HS-27A (cell line): ENCODE measurements around the gene MEX3D.

ENCODE experiments used
- DNase-seq: peaks from one replicate; pipeline ENCODE4 v3.0.0-alpha.2; 2012; ENCODE audit warnings: low read depth, missing footprints

Gene MEX3D

DNA sequence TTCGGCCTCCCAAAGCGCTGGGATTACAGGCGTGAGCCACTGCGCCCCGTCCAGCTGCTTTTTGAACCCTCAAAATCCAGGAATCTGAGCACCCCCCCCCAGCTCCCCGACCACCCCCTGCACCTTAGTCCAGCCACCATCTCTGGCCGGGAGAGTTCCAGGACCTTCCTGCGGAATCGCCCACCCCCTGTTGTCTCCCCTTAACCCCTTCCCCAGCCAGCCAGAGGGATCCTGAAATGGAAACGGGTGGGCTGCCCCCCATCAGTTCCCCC lies 25.3 kb upstream of the MEX3D start:
- DNase-seq = no peak

DNA sequence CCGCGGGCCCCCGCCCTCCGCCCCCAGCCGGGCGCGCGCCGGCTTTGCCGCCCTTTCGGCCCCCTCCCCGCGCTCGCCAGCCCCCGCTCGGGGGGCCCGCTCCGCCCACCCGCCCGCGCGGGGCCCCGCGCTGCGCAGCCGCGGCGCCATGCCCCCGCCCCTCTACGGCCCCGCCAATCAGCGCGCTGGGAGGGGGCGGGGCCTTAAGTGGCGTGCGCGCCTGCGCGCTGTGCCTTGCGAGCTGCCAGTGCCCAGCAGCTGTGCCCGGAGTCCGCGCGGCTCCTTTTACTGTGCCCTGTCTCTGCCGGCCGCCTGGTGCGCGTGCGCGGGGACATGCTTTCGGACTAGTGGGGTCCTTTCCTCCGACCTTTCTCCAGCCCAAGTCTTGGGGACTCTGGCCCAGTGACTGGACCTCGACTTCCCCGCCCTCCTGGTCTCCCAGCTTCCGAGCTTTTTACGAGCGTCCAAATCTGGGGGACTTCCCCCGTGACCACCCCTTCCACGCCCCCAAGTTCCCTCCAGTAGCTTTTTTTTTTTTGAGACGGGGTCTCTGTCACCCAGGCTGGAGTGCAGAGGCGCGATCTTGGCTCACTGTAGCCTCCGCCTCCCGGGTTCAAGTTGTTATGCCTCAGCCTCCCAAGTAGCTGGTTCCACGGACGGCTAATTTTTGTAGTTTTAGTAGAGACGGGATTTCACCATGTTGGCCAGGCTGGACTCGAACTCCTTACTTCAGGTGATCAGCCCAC lies 24.8 kb upstream of the MEX3D start, which contains the start of gene MBD3:
MBD3 (minus strand) TSS at position 111 of the 746 bp plus-strand sequence. CDS start 234 bp downstream, outside the sequence.
- peak; percentile 58 for DNase-seq

DNA sequence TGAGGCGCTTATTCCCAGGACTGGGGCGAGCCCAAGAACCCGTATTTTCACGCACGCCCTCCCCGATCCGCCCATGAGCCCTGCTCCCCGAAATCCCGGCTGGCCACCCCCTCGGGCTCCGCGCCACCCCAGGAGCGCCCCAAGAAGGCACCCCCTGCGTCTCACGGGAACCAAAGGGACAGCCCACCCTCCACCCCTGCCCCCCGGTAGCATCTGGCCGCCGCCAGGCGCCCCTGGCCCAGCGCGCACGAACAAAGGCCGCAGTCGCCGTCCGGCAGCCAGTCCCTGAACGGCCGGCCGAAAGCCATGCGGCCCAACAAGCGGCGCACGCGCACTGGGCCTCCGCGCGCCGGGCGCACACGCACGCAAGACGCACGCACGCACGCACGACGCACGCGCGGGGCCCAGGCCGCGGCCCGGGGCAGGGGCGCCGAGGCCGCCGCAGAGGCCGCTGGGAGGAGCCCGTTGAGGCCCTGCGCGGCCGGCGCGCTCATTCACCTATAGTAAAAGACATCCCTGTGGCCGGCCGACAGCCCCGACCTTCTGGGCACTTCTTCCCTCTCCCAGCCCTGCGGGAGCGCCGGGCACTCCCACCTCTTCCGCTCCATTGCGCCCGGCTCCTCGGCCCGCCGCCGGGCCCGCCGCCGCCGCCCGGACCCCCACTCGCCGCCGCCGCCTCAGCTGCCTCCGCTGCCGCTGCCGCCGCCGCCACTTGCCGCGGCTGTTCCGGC lies 24.1 kb upstream of the MEX3D start:
- DNase-seq = peak; percentile 45

DNA sequence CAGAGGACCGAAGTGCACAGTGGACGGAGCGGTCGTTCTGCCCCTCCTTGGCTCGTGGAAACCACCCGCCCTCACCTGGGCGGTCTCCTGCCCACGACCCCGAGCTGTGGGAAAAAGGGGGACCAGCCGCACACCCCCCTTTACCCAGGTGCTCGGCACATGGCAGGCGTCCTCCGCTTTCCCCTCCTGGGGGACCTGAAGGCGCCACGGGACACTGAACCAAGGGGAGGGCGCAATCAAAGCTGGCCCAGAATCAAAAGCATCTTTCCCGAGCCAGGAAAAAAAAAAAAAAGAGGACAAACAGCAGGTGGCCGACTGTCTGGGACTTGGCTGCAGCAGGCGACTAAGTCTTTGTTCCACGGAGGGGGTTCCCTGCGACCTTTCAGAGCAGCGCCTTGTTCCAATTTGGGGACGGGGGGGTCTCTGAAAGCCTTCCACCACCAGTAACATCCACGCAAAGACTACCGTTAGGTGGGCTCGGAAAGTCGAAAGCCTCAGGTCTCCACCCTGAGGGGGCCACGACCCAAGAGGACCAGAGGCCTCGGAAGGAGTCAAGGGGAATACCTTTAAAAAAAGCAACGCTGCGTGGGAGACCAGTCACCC lies 23.4 kb upstream of the MEX3D start:
- no peak for DNase-seq

DNA sequence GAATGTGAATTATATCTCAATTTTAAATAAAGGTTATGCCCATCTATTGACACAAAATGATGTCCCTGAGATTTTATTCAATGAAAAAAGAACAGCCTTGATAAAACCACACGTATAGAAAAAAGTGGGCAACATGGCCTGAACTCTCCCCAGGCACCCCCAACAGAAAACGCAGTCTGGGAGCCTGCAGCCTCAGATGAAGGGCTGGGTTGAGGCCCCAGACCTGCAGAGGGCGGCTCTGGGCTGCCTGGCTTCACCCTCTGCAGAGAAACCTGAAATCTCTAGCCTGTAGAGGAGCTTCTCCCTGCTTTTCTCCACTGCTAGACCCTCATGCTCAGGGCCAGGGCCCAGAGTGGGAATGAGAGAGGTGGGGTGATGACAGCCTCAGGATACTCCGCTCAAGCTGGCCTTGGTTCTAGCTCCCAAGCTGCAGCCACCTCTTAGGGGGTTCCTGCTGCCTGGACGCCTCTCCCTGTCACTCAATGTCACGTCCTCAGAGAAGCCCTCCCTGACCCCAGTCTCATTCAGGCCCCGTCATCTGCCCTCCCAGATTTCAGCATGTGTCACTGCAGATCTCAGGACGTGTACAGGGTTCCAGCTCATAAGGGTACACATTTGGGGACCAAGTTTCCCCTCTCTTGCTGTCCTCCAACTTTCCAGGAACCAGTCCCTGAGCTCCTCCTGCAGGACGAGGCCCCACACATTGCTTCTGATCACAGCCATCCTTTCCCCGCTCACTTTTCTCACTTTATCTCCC lies 22.7 kb upstream of the MEX3D start:
- no peak for DNase-seq

DNA sequence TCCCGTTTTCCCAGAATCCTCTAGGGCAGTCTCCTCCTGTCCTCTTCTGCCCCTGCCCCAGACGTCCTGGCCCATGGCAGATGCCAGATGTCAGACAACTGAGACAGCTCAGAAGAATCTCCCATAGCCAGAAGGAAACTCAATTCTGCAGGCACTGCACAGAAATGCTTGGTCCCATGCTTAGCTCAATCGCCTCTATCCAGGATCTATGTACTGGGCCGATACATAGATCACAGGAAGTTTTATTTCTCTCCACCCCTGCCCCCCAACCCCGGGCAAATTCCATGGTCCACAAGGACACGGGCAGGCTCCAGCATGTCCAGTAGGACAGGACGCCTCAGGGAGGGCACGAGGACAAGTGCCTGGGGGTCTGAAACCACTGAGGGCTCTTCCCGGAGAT lies 19.7 kb upstream of the MEX3D start:
- DNase-seq = no peak

DNA sequence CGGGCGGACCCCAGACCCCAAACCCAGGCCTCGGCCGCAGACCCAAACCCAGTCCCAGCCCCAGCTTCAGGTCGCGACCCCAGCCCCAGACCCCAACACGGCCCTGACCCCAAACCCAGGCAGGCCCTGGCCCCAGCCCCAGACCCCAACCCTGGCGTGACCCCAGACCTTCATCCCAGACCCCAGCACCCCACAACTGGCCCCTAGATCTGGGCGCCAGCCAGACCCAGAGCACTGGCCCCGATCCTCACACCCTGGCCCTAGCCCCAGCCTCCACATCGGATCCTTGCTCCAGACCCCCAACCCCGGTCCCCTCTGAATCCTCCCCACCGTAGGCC lies 17.1 kb upstream of the MEX3D start:
- DNase-seq = no peak

DNA sequence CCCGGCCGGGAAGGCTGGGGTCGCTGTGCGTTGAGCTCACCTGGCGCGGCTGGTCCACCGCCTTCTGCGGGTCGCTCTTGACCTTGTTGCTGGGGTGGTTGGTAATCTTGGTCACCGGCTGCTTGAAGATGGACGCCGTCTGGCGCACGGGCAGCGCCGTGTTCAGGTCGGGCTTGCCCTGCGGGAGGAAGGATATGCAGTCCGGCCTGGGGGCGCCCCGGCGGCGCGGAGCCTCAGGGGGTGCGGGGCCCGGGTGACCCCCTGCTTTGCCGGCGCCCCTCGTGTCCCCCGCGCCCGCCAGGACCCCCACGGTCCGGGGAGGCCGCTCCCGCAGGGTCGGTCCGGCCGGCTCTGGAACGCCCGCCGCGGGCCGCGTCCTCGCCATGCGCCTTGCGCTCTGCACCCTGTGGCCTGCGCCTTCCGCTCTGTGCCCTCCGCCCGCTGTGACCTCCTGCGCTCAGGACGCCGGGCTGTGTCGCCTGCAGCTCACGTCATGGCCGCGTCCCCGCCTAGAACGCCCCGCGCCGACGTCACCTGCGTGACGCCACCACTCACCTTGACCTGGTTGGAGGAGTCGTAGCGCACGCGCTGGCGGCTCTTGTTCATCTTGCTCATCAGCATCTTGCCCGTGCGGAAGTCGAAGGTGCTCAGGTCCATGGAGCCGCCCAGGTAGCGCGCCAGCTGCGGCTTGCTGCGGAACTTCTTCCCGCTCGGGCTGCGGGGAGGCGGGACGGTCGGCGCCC lies 16.5 kb upstream of the MEX3D start:
- no peak for DNase-seq

DNA sequence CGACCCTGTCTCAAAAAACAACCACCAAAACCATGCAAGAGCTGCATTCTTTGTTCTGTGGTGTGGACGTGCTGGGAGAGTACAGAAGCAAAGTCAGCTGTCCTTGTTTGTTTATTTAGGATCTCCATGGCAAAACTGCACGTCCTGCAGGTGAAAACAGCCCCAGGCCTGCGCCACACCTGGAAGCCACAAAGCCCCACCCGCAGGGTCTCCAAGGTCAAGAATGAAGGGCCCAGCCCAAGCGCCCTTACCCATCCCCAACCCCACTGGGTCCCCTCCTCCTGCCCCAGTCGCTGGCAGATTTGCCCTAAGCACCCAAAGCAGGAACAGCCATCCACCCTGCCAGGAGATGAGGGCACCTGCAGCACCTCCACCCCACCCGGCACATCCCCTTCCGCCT lies 14.1 kb upstream of the MEX3D start:
- no peak for DNase-seq

DNA sequence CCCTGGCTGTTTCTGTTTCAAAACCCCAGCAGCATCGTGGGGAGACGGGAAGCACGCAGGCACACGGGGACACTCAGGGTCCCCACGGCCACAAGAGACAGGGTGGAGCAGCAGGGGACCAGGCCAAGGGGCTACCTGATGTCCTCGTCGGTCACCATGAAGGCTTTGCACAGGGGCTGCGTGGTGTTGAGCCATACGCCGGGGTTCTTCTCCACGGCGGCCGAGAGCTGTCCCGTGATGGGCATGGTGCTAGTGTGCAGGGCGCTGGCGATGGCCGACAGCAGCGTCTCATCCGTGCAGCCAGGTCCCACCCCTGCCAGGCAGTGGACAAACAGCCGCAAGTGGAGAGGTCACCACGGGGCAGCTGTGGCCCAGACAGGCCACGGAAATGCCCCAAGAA lies 12.8 kb upstream of the MEX3D start:
- no peak for DNase-seq

DNA sequence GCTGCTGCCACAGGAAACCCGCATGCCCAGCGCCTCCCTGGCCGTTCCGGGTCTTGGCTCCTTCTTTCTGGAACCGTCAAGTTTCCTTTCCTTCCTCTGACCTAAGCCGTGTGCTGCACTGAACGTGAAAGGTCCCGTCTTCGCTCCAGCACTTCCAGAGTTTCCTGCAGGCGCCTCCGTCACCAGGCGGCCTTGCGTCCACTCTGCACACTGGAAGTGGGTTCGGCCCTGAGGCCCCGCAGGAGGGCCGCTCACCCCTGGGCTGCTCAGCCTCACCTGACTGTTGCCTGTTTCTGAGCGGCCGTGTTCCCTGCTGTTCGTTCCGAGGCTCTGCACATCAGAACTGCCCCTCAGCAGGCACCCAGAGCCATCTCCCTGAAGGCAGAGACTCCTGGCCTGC lies 12.3 kb upstream of the MEX3D start:
- no peak for DNase-seq

DNA sequence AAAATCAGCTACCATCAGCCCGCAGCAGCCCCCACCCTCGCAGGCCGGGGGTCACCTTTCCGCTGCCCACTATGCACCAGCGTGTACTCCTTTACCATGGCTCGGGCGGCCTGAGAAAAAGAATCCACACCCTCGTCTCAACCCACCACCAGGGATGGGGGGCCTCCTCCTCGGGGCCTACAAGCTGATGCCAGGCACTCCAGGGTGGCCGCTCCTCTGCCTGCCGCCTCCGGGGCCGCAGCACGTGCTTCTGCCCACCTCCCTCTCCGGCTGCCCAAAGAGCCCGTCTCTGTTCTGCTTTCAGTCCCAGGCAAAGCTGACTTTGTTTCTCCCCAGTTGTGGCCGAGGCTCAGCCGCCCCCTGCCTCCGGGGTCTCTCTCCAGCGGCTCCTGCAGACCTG lies 11.1 kb upstream of the MEX3D start:
- DNase-seq = no peak

DNA sequence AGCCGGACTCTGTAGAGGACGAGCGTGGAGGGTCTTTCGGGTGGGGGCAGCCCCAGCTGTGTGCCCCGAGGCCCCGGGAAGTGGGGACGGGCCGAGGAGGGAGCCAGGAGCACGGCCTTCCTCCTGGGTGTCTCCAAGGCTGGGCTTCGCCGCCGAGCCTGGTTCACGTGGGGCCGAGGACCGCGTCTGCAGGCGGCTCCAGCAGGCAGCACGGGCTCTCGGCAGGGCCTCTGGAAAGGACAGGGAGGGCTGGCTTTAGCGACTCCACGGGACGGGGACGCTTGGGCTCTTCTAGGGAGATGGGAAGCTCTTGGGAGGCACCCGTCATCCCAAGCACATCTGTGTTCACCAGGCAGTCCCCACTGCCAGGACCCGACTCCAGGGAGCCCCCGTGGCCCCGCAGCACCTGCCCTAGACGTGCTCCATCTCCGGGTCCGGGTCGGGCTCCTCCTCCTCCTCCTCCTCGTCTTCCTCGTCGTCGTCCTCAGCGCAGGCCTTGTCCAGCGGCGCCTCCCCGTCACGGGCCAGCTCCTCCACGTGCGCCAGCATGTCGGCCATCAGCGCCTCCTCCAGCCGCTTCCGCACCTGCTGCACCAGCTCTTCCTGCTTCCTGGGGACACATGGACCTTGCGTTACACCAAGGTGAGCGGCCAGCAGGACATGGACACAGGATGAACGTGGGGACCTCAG lies 9.9 kb upstream of the MEX3D start:
- DNase-seq = no peak

DNA sequence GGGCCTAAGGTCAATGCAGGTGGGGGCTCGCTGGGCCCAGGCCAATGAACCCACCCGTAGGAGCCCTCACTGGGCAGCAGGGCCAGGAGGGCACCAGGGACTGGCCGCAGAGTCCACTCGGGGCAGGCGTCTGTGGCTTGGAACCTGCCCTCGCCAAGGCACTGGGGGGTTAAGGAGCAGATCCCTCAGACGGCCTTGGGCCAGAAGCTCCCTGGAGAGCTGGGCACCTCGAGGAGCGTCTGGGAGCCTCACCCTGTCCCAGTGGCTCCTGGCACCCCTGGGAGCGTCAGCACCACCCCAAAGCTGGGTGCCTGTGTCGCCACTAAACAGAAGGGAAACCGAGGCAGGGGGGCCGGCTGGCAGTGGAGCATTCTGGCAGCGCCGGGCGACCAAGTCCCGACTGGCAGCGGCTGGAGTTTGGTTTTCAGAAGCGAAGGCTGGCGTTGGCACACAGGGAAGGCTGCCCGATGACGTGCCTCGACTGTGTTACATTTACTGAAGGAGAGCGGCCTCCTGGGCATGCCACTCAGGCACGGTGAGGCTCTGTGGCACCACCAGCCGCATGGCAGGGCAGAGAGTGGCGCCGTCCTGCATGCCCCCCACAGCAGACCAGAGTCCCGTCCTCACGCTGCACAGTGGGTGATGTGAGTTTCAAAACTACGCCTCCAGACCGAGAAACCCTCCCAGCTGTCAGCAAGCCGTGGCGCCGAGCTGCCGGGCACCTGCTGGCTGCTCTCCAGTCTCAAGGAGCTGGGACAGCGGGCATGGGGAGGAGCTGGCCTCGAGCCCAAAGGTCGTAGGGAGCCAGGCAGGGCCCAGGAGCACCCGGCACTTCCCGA lies 9.2 kb upstream of the MEX3D start:
- DNase-seq = no peak

DNA sequence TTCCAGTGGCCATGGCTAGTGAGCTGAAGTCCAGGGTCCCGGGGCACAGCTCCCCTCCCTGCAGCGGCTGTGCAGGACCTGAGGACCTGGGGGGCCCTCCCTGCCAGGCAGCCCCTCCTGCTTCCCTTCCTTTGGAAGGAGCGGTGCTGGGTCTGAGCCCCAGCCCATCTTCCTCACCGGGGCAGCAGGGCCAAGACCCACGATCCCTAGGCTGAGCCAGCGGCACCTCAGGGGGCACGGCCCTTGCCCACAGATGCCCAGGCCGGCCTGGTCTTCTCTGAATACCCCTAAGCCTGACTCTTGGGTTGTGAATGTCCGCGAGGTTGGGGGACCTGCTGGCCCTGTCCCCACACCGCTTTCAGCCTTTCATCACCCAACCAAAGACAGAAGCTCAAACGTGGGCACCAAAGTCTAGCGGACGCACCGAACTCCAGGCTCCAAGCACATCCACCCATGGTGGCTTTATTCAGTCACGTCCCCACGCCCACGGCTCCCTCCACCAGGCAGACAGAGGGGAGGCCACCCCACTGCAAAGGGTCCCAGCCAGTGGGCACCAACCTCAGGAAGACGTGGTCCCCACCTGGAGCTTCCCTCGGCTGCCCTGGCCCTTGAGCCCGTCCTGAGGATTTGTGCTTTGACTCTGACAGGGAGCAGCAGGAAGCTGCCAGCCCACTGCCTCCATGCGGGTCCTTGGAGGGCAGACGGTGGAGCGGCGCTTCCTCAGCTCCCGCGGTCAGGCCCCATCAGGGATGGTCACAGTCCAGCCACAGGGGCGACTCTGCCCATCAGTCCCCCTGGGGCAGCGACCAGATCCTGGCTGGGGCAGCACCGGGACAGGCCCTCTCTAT lies 8.3 kb upstream of the MEX3D start:
- no peak for DNase-seq

DNA sequence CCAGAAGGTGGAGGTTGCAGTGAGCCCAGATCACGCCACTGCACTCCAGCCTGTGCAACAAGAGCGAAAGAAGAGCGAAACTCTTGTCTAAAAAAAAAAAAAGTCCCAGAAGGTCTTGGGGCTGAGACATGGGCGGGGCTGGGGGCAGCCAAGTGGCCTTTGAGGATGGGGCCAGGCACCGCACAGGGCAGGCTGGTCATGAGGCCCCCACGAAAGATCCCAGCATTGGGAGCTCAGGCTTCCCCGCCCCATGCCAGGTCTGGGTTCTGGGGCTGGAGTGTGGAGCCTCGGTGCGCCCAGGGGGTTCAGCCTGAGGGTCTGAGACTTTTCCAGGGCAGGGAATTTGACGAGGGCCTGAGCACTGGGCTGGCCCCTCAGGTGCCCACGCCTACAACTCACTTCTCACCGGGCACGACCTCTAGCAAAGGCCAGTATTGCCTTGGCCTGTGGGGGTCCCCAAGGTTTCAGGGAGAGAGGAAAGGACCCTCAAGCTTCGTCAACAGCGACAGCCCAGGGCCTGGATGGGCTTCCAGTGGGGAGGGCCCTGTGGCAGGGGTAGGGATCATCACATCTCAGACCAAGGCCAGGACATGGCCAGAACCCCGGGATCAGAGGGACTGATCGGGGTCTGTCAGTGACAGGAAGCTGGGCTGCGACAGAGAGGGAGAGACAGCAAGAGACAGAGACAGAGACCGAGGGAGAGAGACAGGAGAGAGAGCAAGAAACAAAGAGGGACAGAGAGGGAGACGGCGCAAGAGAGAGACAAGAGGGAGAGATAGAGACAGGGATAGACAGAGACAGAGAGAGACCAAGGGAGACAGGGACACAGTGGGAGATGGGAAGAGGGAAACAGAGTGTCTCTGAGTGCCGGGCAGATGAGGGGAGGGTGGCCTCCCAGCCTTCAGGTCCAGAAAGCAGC lies 7.5 kb upstream of the MEX3D start:
- DNase-seq = no peak

DNA sequence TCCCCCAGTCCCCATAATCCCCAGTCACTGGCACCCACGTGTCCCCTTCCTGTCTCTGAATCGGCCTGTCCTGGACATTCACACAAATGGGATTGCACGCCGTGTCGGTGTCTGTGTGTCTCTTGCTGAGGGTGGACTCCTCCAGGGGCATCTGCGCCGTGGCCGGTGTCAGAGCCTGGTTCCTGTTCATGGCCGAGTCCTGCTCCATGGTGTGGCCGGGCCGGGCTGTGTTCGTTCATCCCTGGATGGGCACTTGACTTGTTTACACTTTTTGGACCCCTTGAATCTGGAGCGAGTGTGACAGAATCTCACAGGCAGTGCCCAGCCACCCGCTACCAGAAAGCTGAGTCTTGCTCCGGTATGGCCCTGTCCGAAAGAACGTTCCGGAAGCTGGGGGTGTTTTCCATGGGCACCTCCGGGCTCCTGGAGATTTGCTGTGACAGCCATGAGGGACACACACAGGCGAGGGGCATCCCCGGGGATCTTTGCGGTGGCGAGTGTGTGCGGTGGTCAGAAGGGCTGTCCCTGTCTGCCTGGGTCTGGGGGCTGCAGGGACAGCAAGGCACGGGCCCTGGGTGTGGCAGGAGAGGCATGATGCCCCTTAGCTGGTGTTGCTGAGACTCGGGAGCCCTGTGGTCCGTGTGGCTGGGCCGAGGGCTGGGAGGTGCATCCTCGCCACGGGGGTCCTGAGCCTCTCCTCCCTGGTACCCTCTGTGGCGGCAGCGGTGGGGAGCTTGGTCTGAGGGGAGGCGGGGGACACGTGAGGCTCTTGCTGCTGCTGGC lies 6.4 kb upstream of the MEX3D start:
- no peak for DNase-seq

DNA sequence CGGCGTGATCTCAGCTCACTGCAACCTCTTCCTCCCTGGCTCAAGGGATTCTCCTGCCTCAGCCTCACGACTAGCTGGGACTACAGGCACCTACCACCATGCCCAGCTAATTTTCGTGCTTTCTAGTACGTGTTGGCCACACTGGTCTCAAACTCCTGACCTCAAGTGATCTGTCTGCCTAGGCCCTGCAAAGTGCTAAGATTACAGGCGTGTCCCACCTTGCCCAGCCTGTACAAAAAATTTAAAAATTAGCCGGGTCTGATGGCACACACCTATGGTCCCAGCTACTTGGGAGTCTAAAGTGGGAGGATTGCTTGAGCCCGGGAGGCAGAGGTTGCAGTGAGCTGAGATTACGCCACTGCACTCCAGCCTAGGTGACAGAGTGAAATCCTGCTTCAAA lies 4.7 kb upstream of the MEX3D start:
- DNase-seq = no peak
